ENCODE results near the gene BTN3A1.
A peak's percentile ranks its signal among the peaks of the same experiment; 100 is the strongest.
"Not testable (repeated sequence)": the region's sequence is repeated elsewhere in the genome, so short reads cannot be mapped to it uniquely, and the experiment has no call there.

The BTN3A1 gene

GRCh38 chr6:26363882-26364701 lies 38.0 kb upstream of the BTN3A1 start:
- no peak for DNase-seq (ENCODE audit: insufficient read length)
- no peak for FAIRE-seq
- TF ChIP-seq POLR2A (IDR thresholded peaks at IDR 0.05; ENCODE audit: low read depth, low read length) (no peak), TAF1 (IDR thresholded peaks at IDR 0.05; ENCODE audit: borderline replicate concordance, low read depth, low read length) (0 out of 2 replicates have a peak, but pooled peaks have one; percentile 20), POLR2AphosphoS5 (IDR thresholded peaks at IDR 0.05; ENCODE audit: low read depth, low read length) (no peak)

- FAIRE-seq (no peak), DNase-seq (ENCODE audit: insufficient read length) (no peak)
- TF ChIP-seq POLR2AphosphoS5 (IDR thresholded peaks at IDR 0.05; ENCODE audit: low read depth, low read length) (no peak), POLR2A (IDR thresholded peaks at IDR 0.05; ENCODE audit: low read depth, low read length) (no peak), TAF1 (IDR thresholded peaks at IDR 0.05; ENCODE audit: borderline replicate concordance, low read depth, low read length) (no peak)
Observed at GRCh38 chr6:26365633-26365995, 36.5 kb upstream of the BTN3A1 start.

DNA sequence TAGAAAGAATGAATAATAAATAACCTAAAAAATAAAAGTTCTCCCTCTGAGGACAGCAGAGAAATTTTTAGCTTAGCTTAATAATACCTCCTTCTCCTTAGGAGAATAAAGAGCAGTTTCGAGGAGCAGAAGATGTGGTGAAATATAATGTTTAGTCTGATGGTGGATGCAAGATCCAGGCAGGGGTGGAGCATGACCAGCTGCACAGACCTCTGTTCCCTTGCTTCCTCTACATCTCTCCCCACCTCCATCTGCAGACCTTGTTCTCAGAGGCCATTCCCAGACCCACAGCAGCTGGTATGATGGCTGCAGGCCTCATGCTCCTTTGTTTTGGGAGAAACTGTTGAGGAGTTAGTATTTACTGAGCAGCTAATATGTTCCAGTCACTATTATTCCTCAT lies 35.6 kb upstream of the BTN3A1 start:
- peak; percentile 63 for FAIRE-seq
- no peak for TF ChIP-seq TAF1 (IDR thresholded peaks at IDR 0.05; ENCODE audit: borderline replicate concordance, low read depth, low read length)
- TF ChIP-seq POLR2A (IDR thresholded peaks at IDR 0.05; ENCODE audit: low read depth, low read length): no peak
- TF ChIP-seq POLR2AphosphoS5 (IDR thresholded peaks at IDR 0.05; ENCODE audit: low read depth, low read length): no peak
- DNase-seq (ENCODE audit: insufficient read length): no peak

GRCh38 chr6:26367114-26367513 lies 35.0 kb upstream of the BTN3A1 start:
- DNase-seq (ENCODE audit: insufficient read length) (no peak), FAIRE-seq (no peak)
- TF ChIP-seq POLR2A (IDR thresholded peaks at IDR 0.05; ENCODE audit: low read depth, low read length) (no peak), POLR2AphosphoS5 (IDR thresholded peaks at IDR 0.05; ENCODE audit: low read depth, low read length) (no peak), TAF1 (IDR thresholded peaks at IDR 0.05; ENCODE audit: borderline replicate concordance, low read depth, low read length) (no peak)

- not testable (repeated sequence) for FAIRE-seq; DNase-seq (ENCODE audit: insufficient read length)
Observed at GRCh38 chr6:26371813-26372212, 30.3 kb upstream of the BTN3A1 start.

DNA sequence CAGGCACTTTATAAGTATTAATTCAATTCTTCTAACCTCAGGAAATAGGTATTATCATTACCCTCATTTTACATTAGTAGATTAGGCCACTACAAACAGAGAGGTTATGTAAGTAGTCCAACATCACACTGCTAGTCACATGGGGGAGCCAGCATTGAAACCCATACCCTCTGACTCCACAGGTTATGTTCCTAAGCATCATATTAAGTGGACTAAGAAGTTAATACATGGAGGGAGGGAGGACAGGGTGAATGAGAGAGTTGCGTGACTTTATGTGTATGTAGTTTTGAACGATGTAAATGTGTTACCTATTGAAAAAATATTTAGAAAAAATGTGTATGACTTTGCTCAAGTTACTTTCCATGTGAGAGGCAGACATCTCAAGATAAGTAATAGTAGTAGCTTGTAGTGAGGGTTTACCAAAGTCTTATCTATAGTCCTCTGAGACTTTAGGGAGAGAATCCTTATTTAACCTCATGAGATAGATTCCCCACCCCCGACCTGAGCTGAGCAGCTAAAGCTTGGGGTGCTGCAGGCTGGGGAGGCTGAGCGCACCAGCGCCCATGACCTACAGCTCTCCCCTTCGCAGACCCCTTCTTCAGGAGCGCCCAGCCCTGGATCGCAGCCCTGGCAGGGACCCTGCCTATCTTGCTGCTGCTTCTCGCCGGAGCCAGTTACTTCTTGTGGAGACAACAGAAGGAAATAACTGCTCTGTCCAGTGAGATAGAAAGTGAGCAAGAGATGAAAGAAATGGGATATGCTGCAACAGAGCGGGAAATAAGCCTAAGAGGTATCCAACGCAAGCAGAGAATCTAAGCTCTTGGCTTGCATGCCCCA lies 29.5 kb upstream of the BTN3A1 start:
- DNase-seq (ENCODE audit: insufficient read length) (no peak), FAIRE-seq (no peak)
- TF ChIP-seq TAF1 (IDR thresholded peaks at IDR 0.05; ENCODE audit: borderline replicate concordance, low read depth, low read length) (no peak), POLR2AphosphoS5 (IDR thresholded peaks at IDR 0.05; ENCODE audit: low read depth, low read length) (no peak), POLR2A (IDR thresholded peaks at IDR 0.05; ENCODE audit: low read depth, low read length) (no peak)

- DNase-seq (ENCODE audit: insufficient read length): no peak
- FAIRE-seq: no peak
- TF ChIP-seq POLR2A (IDR thresholded peaks at IDR 0.05; ENCODE audit: low read depth, low read length): no peak
- no peak for TF ChIP-seq TAF1 (IDR thresholded peaks at IDR 0.05; ENCODE audit: borderline replicate concordance, low read depth, low read length)
- TF ChIP-seq POLR2AphosphoS5 (IDR thresholded peaks at IDR 0.05; ENCODE audit: low read depth, low read length): no peak
Observed at GRCh38 chr6:26375270-26375669, 26.8 kb upstream of the BTN3A1 start.

DNA sequence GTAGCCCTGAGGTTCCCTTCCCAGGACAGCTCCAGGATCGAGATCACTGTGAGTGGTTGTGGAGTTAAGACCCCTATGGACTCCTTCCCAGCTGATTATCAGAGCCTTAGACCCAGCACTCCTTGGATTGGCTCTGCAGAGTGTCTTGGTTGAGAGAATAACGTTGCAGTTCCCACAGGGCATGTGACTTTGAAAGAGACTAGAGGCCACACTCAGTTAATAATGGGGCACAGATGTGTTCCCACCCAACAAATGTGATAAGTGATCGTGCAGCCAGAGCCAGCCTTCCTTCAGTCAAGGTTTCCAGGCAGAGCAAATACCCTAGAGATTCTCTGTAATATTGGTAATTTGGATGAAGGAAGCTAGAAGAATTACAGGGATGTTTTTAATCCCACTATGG lies 24.4 kb upstream of the BTN3A1 start:
- DNase-seq (ENCODE audit: insufficient read length) (no peak), FAIRE-seq (no peak)
- TF ChIP-seq POLR2A (IDR thresholded peaks at IDR 0.05; ENCODE audit: low read depth, low read length) (no peak), POLR2AphosphoS5 (IDR thresholded peaks at IDR 0.05; ENCODE audit: low read depth, low read length) (no peak), TAF1 (IDR thresholded peaks at IDR 0.05; ENCODE audit: borderline replicate concordance, low read depth, low read length) (no peak)

GRCh38 chr6:26378143-26378542 lies 23.9 kb upstream of the BTN3A1 start:
- not testable (repeated sequence) for DNase-seq (ENCODE audit: insufficient read length); FAIRE-seq

DNA sequence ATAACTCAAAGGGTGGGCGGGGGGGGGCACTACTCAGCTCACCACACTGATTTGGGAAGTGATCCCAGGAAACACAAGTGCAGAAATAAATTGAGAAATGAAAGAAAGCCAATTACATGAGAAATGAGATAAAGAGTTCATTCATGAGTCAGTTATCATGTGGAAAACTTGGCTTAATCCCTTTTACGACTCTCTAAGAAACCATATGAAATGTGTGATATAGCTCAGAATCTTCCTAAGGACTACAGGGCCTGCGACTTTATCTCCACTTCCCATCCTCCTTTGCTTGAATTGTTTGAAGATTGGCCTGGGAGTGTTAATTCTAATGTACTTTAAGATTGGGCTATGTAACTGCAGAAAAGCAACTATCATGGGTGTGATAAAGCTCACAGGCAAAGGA lies 22.8 kb upstream of the BTN3A1 start:
- no peak for FAIRE-seq
- no peak for DNase-seq (ENCODE audit: insufficient read length)
- TF ChIP-seq TAF1 (IDR thresholded peaks at IDR 0.05; ENCODE audit: borderline replicate concordance, low read depth, low read length): no peak
- TF ChIP-seq POLR2A (IDR thresholded peaks at IDR 0.05; ENCODE audit: low read depth, low read length): no peak
- no peak for TF ChIP-seq POLR2AphosphoS5 (IDR thresholded peaks at IDR 0.05; ENCODE audit: low read depth, low read length)

DNA sequence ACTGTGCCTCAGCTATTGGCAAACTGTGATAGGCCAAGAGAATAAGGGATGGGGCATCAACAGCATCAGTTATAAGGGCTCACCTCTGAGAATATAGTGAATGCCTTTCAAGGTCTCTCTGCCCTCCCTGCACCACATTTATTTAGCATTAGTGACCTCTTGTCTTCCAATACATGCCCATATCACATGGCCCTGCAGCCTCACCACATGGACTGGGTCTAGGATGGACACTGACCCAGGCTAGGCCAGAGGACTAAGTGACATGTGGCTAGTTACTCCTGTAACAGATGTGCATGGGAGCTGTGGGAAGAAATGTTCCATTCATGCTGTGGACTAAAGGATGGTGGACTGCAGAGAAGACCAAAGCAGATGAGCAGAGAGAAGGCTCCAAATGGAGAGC lies 22.3 kb upstream of the BTN3A1 start:
- no peak for FAIRE-seq
- TF ChIP-seq POLR2AphosphoS5 (IDR thresholded peaks at IDR 0.05; ENCODE audit: low read depth, low read length) (no peak), TAF1 (IDR thresholded peaks at IDR 0.05; ENCODE audit: borderline replicate concordance, low read depth, low read length) (no peak), POLR2A (IDR thresholded peaks at IDR 0.05; ENCODE audit: low read depth, low read length) (no peak)
- DNase-seq (ENCODE audit: insufficient read length): no peak

- TF ChIP-seq POLR2AphosphoS5 (IDR thresholded peaks at IDR 0.05; ENCODE audit: low read depth, low read length): no peak
- TF ChIP-seq POLR2A (IDR thresholded peaks at IDR 0.05; ENCODE audit: low read depth, low read length): no peak
- no peak for TF ChIP-seq TAF1 (IDR thresholded peaks at IDR 0.05; ENCODE audit: borderline replicate concordance, low read depth, low read length)
- no peak for FAIRE-seq
- no peak for DNase-seq (ENCODE audit: insufficient read length)
Observed at GRCh38 chr6:26380256-26380655, 21.8 kb upstream of the BTN3A1 start.
